Eye (tissue), 1 donor: ENCODE data around the gene CCDC158.
A peak's percentile ranks its signal among the peaks of the same experiment; 100 is the strongest.
"Not testable (repeated sequence)": the region's sequence is repeated elsewhere in the genome, so short reads cannot be mapped to it uniquely, and the experiment has no call there.

Experiments
- DNase-seq: peaks from one replicate; pipeline ENCODE4 v3.0.0-alpha.2; 2015

Gene CCDC158

GRCh38 chr4:76429636-76430035 lies 8.7 kb upstream of the CCDC158 start:
- no peak for DNase-seq

DNA sequence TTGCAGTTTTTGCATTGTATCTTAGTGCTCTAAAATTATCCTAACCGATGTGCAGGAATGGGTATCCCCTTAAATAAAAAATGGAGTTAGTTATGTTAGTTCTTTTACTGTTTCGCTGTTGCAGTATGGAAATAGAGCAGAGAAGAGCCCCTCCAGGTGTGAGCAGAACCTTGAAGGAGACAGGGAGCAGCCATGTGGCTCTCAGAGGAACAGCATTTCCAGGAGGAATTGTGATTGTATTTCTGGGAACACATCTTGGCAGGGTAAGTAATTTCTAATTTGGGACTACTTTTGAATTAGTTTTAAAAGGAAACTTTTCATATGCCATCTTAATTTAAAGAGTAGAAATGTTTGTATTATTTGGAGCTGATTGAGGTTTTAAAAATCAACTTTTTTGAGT lies 5.3 kb upstream of the CCDC158 start:
- no peak for DNase-seq

- DNase-seq: not testable (repeated sequence)
Measured at GRCh38 chr4:76423159-76423558, 2.2 kb upstream of the CCDC158 start.

DNA sequence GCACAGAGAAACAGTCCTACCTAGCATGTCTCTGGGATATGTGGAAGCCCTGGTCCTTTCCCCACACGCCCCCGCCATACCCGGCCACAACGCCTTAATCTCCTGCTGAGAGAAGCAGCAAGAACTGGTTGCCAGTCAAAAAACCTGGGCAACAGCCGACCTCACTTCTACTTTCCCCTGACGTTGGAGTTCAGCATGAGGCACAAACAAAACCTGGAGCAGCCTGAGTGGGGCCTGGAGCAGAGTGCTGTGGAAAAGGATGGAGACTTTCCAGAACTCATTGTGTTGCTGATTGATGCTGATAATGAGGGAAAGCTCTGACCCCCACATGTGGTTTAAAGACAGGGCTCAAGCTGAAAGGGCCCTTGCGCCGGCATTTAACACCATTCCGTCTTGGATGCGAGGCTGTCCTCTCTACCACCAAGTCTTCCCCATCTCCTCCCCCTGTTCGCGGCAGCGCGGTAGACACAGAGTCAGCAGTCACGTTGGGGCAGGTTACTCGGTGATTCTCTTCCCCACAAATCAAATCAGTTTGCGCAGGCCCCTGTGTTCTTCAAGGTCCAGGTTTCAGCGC lies 666 bp downstream of the CCDC158 start:
- DNase-seq: peak; percentile 73

- DNase-seq: no peak
Measured at GRCh38 chr4:76410636-76411035, 10.3 kb downstream of the CCDC158 start.

DNA sequence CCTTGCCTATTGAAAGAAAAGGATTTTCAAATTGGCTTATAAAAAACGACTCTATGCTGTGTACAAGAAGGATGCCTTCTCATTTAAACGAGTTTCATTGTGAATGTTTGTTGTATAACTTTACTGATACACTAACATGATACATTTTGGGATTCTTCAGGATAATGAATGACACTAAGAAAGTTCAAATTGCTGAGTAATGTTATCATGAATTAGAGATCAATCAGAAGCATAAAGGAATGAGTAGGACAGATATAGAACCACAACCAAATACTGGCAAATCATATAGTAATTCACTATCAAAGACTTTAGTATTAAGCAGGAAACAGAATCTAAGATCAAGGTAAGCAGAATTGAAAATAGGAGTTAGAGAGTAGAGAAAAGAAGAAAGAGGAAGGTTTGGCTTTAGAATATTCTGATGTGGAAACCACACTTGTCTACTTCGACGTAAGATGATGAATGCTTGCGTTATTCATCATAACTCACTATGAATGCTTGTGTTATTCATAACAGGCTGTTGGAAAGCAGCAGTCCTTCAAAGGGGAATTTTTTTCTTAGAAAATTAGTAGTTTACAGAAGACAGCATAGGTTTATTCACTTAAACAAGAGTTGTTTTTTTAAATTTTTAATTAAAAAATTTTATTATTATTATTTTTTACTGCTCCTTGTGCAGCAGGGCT lies 13.4 kb downstream of the CCDC158 start:
- DNase-seq: no peak

DNA sequence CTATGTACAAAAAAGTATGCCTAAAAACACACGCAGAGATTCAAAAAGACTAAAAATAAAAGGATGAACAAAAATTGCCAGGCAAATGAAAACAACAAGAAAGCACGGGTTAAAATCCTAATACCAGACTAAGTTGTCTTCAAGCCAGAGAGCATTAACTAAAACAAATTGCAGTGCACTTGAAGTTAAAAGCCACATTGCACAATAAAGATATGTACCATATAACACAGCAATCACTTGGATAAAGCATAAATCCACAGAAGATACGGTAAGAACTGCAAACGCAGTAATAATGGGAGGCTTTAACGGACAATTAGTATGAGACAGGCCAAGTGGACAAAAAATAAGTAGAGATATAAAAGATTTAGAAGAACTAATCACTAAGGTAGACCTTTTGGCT lies 14.9 kb downstream of the CCDC158 start:
- DNase-seq: no peak

- DNase-seq: no peak
Measured at GRCh38 chr4:76401654-76402053, 19.3 kb downstream of the CCDC158 start.

DNA sequence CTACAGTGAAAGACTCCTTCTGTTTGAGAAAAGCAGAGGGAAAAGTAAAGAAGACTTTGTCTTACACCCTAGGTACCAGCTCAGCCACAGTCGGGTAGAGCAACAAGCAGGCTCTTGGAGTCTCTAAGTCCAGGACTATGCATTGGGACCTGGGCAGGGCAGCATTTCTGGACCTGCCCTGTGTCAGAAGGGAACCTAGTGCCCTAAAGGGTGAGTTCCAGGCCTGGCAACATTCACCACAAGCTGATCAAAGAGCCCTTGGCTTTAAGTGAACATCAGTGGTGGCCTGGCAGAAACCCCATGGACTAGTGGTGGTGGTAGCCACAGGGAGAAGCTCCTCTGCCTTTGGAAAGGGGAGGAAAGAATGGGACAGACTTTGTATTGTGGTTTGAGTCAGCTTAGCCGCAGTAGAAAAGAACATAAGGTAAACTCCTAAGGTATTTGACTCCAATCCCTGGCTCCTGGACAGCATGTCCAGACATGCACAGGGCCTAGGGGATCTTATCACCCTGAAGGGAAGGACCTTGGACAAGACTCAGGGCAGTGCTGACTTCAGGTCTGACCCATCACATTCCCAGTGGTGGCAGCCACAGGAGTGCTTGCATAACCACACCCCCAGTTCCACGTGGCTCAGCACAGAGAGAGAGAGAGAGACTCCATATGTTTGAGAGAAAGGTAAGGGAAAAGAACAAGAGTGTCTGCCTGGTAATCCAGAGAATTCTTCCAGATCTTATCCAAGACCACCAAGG lies 32.6 kb downstream of the CCDC158 start:
- DNase-seq: no peak

GRCh38 chr4:76386566-76387305 lies 34.2 kb downstream of the CCDC158 start:
- DNase-seq: no peak

DNA sequence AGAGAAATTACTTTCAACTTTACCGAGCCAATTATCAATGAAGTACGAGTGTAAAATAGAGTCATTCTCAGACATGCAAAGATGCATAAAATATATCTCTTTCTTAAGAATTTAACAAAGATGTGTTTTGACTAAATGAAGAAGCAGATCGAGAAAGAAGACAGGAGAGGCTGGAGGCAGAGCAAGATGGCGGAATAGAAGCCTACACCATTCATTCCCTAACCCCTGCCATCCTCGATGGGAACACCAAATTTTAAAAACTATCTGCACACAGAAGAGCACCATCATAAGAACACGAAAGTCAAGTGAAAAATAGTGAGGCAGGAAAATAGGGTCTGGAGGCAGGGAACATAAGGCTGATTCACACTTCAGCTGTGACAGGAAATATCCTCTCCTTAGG lies 35.0 kb downstream of the CCDC158 start:
- DNase-seq: no peak

- no peak for DNase-seq
Measured at GRCh38 chr4:76384052-76384451, 36.9 kb downstream of the CCDC158 start.

- no peak for DNase-seq
Measured at GRCh38 chr4:76383001-76383400, 37.9 kb downstream of the CCDC158 start.

DNA sequence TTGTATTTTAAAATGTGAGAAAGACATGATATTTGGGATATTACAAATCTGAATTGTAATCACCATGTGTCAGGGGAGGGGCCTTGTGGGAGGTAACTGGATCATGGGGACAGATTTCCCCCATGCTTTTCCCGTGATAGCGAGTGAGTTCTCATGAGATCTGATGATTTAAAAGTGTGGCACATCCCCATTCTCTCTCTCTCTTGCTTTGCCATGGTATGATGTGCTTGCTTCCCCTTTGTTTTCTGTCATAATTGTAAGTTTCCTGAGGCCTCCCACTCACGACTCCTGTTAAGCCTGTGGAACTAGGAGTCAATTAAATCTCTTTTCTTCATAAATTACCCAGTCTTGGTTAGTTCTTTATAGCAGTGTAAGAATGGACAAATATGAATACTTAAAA lies 39.0 kb downstream of the CCDC158 start:
- no peak for DNase-seq

GRCh38 chr4:76380561-76380960 lies 40.4 kb downstream of the CCDC158 start:
- no peak for DNase-seq

DNA sequence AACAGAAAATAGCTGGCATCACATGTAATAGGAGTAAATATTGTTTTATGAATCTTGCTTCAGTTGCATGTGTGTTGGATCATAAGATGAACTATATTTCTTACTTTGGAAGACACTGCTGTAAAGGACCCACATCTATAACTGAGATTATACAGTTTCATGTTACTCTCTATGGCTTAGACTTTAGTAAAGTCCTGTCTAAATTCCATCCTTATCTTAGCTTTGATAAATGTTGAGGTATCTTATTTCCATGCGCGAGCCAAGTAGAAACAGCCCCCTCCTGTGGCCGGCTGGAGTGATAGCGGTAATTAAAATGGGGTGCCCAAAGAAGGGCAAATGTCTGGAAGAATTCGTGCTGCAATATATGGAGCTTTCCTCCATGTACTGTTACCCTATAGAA lies 43.0 kb downstream of the CCDC158 start:
- peak; percentile 58 for DNase-seq

GRCh38 chr4:76377481-76377901 lies 43.5 kb downstream of the CCDC158 start:
- DNase-seq: peak; percentile 11

DNA sequence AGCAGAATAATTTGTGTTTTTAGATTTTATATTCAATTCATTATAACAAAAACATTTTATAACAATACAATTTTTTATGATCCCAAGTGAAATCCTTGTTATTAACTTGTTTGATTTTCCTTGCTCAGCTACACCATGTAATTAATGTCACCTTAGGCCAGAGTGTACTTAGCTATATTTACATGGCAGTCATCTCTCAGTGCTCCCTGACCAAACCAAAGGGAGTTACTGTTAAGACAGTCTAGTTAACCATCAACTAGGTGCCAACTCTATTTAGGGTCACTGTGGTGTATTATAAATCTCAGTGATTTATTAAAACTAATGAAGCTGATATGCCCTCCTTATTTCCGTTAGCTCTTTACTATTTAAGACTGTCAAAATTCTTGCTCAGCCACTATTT lies 44.4 kb downstream of the CCDC158 start:
- no peak for DNase-seq

- no peak for DNase-seq
Measured at GRCh38 chr4:76375703-76376102, 45.2 kb downstream of the CCDC158 start.

DNA sequence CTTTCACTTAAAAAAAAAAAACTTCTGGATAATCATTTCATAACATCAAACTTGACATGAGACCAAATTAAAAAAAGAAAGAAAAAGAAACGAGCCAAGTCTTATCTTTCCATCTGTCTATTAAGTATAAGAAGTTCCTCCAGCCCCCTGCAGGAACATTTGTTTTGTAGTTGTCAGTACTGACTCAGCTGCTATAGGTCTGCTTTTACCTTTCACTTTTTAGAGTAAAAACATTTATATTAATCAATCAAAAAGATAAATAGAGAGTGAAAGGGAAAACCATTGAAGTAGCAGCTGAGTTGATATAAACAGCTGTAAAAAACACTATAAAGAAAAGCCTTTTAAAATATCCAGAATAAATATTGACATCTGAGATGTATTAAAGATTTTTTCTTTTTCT lies 46.1 kb downstream of the CCDC158 start:
- no peak for DNase-seq

DNA sequence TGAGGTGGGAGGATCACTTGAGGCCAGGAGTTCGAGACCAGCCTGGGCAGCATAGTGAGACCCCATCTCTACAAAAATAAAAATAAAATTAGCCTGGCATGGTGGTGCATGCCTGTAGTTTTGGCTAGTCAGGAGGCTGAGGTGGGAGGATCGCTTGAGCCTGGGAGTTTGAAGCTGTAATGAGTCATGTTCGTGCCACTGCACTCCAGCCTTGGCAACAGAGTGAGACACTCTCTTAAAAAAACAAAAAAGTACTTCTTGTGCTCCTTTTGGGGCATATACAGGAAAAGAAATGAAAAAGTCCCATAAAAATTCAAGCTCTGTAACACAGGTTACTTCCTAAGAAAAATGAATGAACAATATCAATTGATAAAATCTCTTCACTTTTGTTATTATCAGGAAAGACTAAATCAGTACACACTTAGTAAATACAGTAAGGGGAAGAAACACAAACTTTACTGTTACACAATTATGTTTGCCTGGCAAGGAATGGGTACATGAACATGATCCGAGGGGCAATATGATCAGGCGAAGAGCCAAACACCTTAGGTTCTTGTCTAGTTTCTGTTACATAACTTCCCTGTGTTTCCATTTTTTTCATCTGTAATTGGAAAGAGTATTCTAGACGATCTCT lies 46.9 kb downstream of the CCDC158 start:
- no peak for DNase-seq

GRCh38 chr4:76366737-76367136 lies 54.2 kb downstream of the CCDC158 start:
- no peak for DNase-seq

- no peak for DNase-seq
Measured at GRCh38 chr4:76365636-76366035, 55.3 kb downstream of the CCDC158 start.
